HUDEP-2 (cell line): ENCODE data around the gene RHOT2.

Experiments
- DNase-seq, 76 experiments: peaks; one replicate each; lab custom pipeline; 2025; ENCODE audit not compliant: unreplicated experiment in 76 of 76; lab: John Stamatoyannopoulos, UW

Gene RHOT2

DNA sequence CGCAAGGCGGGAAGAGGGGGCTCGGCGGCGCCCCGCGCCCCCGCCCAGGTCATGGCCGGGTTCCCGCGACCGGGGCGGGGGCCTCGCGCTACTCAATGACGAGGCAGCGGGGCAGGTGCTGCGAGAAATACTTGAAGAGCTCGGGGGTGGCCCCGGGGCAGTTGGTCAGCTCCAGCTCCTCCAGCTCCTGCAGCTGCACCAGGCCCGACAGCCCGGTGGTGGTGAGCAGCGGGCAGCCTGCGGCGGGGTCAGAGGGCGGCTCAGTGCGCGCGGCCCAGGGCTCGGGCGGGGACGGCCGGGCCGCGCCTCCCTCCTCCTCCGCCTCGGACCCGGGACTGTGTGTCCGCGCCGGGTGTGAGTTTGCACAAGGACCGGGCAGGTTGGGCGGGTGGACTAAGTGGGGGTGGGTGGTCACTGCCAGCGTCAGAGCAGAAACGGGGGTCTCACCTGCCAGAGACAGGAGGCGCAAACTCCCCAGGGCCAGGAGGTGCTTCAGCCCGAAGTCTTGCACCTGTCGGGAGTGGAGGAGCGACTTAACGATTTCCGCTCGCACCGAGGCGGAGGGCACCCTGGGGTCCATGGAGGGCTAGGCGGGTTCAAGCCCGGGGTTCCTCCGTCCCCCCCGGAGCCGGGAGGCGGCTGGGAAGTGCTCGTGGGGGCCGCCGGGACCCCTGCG lies 26.4 kb downstream of the RHOT2 start:
- DNase-seq, result no peak

DNA sequence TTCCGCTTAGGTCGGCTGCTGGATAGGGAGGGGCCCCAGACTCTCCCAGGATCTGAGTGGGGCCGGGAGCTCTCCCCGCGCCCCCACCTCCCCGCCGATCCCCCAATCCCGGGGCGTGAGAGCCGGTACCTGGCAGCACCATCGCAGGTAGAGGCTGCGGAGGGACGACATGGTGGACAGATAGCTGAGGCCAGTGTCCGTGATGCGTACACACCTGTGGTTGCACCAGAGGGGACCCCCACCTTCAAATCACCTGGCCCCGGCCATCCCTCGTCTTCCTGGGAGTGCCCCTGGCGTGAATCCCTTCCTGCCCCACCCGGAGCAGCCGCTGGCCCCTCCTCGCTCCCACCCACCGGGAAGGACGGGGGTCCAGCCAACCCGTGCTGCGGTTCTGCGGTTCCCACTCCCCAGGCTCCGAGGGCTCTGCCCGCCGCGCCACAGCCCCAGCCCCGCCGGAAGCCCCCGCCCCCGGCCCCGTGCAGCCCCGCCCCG lies 27.0 kb downstream of the RHOT2 start:
- DNase-seq, result no peak

DNA sequence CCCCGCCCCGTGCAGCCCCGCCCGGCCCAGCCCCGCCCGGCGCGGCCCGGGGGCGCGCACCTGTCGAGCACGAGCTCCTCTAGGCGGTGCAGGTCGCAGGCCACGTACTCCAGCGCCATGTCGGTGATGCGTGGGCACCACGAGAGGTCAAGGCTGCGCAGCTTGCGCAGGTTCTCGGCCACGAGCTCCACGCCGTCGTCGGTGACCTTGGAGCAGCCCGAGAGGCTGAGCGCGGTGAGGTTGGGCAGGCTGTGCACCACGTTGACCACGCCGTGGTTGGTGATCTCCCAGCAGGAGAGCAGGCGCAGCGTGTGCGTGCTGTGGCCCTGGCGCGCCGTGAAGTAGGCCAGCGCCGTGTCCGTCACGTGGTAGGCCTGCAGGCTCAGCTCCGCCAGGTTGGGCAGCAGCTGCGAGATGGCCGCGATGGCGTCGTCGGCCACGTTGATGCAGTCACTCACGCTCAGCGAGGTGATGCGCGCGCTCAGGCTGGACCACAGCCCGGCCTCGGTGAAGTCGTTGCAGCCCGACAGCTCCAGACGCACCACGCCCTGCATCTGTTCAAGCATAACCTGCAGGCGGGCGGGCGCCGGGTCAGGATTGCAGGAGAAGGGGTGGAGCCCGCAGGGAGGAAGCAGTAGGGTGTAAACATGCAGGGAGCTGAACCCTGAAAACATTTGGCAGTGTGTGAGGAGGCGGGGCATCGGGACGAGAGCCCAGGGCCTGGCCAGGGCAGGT lies 27.6 kb downstream of the RHOT2 start:
- peak in 37 of 76 experiments; percentile 5 to 60 (median 28) for DNase-seq

DNA sequence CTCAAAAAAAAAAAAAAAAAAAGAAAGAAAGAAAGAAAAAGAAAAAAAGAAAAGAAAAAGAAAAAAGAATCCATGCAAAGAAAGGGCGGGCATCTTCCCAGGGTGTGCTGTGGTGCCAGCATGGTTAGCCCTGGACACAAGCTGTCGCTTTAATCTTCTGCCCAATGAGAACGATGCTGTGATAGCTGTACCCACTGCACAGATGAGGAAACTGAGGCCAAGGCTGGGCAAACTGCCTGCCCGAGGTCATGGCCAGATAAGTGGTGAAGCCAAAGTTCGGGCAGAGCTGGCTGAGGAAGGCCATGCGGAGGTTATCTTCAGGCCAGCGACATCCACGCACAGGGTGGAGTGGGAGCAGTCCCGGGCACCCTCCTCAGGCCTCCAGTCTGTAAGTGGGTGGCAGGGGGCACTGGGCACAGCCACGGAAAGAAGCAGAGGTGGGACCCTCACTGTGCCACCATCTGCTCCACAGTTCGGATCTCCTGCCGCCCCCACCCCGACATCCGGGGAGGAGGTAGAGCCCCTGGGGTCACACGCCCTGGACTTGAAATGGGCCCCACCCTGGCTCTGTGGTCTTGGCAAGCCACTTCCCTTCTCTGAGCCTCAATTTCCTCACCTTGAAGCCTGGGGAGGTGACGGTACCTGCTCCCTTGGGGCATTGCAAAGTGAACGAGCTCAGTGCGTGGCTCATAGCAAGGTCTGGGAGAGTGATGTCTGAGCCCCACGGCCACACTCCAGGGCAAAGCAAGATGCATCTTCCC lies 31.2 kb downstream of the RHOT2 start:
- DNase-seq, result no peak

DNA sequence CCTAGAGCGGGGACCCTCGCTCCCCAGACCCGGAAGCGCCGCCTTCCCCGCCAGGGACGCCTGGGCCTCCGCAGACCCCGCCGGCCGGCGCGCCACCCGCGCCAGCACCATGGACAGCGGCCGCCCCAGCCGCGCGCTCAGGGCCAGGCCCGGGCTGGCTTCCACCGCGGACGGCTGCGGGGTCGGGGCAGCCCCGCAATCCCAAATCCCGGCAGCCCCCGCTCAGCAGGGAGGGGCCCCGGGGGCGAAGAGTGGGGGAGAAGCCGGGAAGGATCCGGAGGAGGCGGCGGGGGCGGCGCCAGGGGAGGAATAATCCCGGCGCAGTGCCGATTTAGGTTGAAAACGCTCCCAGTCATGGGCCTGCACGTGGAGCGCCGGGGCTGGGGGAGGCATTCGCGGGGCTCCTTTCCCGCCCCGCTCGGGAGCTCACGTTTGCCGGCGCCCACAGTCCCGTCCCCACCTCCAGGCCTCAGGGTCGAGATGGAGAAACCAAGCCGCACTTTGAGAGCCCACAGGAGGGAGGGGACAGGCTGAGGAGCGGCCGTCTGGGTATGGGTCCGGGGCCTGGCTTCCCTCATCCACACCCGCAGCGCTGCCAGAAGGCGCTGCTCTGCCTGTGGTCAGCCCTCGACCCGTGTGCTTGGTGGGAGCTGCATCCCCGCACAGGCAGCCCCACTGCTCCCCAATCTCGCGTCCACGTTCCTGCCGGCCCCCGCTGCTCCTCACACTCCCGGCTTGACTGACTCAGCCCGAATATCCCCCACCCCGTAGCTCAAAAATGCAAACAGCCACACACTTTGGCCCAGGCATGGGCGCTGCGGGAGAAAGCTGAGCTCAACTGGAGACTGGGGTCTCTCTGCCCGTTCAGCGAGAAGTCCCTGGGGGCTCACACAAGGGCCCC lies 33.0 kb downstream of the RHOT2 start:
- DNase-seq, result peak in 4 of 76 experiments; percentile 8 to 36 (median 14)

DNA sequence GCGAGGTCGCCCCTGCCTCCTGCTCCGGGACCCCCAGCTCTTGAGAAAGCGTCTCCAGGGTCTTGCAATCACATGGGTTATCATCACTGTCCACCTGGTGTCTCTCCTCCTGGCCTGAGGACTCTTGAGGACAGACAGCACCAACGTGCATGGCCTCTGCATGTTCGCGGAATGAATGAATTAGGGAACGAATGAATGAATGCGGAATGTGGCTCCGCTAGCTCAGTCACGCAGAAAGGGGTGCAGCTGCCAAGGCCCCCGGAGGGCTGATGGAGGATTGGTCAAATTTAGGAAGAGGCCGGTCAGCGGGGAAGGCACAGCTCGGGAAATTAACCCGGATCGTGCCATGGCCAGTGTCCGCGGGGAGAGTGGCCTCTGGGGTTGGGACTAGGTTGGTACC lies 34.4 kb downstream of the RHOT2 start:
- DNase-seq, result no peak

DNA sequence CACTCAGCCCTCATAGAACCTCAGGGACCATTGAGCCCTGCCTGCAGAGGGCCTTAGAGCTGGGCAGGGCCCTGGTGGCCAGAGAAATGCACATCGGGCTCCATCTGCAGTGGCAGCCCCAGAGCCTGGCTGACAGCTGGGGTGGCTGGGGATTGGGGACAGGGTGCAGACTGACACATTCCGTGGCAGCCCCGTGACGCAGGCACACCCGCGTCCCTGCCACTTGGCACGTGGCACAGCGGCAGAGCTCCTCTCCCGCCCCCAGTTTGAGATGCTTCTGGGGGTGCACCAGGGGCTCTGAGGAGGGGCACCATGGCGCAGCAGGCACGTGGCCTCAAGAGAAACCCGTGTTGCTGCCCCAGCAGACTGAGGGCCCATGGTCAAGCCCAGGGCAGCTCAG lies 35.5 kb downstream of the RHOT2 start:
- no peak for DNase-seq

DNA sequence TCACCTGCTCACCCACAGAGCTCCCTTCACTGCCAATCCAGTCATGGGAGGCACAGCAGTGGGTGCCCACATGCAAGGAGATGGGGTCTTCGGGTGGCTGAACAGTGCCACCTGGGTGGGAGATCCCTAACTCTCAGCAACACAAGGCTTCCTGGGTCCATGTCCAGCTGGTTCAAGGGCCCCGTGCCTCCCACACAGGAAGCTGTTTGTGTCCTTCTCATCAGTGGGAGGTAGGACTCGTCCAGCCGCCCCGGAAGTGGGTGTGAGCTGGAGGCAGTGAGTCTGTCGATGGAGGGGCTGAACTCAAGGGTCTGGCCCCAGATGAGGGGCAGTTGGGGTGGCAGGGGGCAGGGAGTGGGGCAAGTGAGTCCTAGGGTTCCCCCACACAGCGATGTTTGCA lies 36.1 kb downstream of the RHOT2 start:
- DNase-seq, result no peak

DNA sequence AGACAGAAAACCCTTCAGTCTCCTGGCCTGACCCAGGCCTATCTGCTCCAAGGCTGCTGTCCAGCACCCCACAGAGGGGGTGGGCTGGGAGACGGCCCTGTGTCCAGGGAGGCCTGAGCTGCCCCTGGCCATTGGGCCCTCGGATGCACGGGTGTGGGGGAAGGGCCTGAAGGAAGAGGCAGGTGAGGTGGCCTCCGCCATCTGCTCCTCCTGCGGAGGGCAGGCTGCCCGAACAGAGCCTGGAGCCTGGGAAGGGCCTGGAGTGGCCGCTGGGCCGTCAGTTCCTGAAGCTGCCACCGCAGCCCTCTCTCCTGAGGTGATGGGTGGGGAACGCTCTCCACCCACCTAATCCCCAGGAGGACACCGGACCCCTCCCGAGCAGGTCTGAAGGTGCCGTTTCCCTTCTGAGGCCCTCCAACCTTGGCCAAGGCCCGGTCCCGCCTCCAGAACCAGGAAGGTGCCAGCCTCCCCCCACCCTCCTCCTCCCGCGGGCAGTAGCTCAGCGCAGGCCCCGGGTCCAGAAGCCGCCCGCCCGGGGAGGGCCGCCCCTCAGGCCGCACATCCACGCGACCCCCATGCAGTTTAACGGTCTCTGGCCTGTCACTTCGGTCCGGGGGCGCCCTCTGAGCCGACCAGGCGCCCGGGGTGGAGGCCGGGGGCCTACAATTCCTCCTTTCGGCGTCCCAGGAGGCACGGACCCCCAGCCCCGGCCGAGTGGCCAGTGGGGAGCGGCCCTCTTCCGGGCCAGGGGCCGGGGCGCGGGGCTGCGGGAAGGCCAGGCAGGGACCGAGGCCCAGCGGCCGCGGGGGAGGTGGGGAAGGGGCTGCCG lies 36.8 kb downstream of the RHOT2 start:
- no peak for DNase-seq

DNA sequence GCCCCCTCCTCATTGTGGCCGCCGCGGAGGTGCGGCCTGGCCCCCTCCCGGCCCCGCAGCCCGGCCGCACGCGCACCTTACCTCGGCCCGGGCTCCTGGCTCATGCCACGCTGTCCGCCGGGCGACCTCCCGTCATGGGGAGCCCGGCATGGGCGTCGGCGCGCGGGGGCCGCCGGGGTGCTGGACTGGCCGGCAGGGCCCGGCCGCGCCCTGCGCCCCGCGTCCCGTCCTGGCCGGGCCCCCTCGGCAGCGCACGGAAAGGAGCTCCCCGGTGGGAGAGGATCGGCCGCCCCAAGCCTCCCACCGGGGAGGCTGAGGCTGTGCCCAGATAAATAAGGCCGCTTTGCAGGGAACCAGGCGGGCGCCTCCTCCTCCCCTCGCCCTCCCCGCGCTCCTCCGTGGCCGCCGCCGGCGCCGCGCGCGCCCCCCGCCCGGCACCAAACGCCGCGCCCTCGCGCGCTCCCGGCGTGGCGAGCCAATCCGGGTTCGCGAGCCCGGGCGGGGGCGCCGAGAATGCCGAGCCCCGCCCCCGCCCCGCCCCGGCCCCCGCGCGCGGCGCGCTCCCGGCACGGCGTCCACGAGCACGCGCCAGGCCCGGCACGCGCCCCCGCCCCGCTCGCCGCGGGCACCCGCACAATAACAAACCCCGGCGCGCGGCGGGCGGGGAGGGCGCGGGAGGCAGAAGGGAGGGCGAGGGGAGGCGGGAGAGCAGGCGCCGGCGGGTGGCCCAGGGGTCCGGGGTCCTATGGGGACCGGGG lies 37.7 kb downstream of the RHOT2 start, which contains the start of gene FBXL16:
TSS of gene FBXL16 (minus strand) at position 371 of the 758 bp plus-strand sequence. CDS start 8,396 bp downstream, outside the sequence.
- peak in 2 of 76 experiments; percentile 17 to 26 for DNase-seq

DNA sequence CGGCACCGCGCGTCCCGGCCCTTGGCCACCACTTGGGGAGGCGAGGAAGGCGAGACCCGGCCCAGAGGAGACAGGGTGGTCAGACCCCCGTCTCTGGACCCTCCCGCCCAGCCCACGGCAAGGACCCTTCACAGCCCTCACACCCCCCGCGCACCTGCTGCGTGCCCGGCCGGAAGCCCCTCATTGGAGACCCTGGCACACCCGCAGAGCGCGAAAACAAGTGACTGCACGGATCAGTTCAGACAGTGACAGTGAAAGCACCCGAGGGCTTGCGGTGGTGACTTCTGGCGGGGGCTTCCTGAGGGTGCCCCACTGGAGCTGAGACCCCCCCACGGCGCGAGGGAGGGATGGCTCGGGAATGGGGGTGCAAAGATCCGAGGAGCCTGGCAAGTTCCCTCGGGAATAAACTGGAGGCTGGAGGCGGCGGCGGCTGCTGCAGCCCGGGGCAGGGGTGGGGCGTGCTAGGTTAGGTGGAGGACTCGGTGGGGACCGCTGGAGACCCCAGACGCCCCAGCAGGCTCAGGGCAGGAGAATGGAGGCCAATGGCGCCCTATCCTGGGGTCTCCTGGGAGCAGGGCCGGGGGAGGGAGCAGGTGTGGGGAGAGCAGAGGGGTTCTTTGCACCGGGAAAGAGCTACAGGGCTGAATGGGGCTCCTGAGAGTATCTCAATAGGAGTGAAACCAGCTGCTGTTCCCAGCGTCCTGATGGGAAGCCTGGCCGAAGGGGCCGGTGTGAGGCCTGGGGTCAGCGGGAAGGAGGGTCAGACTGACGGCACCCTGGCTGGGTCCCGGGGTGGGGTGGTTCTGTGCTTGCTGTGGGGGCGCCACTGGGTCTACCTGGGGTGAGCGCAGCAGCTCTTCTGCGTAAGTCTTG lies 38.5 kb downstream of the RHOT2 start:
- DNase-seq, result no peak

DNA sequence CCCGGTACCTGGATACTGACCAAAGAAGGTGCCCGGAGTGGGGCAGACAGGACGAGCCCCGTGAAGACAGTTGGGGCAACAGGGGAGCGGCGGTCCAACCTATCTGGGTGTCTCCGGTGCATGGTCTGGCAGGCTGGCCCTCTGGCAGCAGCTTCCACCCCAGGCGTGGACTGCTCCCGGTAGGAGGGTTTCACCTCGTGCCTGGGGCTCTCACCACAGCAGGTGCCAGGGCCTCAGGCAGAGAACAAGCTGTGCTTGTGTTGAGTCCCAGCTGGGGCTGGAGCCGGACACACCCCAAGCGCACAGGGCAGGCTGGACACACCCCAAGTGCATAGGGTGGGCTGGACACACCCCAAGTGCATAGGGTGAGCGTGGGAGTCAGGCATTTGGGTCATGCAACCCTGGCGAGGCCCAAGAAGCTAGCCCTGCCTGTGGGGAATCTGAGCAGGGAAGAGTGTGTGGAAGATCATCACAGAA lies 39.2 kb downstream of the RHOT2 start:
- DNase-seq, result peak in 4 of 76 experiments; percentile 8 to 32 (median 18)

DNA sequence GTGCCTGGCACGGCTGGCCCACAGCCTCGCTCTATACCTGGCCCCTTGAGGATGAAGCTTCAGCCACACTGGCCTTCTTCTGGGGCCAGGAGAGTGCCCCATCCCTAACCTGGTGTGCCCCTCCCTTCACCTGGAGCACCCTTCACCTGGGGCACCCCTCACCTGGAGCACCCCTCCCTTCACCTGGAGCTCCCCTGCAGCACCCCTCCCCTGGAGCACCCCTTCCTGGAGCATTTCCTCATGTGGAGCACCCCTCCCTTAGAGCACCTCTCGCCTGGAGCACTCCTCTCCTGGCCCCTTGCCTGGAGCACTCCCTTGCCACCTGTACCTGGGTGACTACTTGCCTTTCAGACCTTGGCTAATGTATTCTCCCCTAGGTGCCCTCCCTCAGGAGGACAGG lies 40.1 kb downstream of the RHOT2 start:
- DNase-seq, result no peak

DNA sequence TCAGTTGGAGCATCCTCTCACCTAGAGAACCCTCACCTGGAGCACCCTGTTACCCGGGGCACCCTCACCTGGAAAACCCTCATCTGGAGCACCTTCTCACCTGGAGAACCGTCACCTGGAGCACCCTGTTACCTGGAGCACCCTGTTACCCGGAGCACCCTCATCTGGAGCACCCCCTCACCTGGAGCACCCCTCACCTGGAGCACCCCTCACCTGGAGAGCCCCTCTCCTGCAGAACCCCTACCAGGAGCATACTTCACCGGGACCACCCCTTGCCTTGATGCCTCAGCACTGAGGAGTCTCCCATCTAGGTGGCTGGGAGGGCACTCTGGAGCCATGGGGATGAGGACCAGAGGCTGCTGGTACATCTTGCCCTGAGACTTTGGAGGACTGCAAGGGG lies 41.0 kb downstream of the RHOT2 start:
- no peak for DNase-seq

DNA sequence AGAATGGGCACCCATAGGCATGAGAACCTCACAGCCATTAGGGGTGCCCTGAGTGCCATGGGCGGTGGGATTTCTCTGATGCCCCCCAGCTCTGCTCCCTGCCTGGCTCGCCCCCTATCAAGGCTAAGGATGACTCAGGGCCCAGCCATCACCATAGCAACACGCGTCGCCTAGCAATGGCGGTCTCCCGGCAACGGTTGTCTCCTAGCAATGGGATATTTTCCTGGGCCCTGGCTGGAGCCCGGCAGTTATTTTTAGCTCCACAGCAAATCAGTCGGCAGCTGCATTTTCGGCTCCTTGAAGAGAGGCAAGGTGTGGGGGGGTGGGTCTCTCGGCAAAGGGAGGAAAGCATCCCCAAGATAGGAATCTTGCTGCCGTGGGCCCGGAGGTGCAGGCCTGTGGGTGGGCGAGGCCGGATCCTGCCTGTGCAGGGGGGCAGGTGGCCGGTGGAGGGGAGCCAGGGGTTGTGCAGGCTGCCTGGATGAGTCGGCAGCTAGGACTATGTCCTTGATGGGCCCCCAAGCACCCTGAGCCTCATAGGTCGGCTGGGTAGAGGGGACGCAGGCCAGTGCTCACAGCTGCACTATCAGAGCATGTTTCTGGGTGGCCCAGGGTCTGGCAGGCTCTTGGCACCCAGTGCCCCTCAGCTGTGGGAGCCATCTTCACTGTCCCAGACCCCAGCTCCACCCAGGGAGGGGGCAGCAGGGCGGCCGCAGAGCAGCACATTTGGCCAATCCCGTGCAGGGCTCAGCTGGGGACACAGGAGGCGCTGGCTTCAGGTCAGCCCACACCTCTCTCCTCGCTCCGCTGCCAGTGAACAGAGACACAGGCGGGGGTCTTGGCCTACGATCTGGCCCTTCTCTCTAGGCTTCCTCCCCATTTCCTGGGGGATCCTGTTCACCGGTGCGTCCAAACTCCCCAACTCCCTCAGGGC lies 41.9 kb downstream of the RHOT2 start:
- peak in 14 of 76 experiments; percentile 11 to 30 (median 18) for DNase-seq

DNA sequence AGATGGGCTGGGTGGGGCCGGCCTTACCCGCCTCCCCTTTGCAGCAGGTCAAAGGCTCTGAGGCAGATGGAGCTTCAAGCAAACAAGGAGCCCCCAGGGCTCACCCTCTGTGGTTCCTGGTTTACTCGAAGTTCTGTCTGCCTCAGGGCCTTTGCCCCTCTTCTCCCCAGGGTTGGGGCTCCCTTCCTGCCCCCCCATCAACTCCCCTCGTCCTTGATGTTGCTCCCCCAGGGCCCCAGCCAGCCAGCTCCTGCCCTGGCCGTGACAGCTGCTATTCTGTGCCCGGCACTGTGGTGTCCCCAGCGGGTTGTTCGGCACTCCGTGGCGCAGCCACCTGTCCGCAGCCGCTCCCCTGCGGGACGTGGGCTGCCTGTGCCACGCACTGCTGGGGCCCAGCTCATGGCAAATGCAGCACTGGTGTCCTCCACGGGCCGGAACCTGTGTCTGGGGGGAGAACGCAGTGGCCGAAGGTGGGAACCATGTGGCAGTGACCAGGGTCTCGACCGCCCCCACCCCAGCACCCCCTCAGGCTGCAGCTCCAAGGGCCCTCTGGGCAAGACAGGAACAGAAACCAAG lies 42.7 kb downstream of the RHOT2 start:
- no peak for DNase-seq
